ENCODE data around the gene IDE. TPM values are rescaled to one million over a fixed set of nuclear protein-coding genes. Genes with fewer than 3 reads are reported as not detected.
A peak's percentile ranks its signal among the peaks of the same experiment; 100 is the strongest.

IDE gene
- total RNA-seq, 1 donor from 2014 or later: 35.9 TPM

DNA sequence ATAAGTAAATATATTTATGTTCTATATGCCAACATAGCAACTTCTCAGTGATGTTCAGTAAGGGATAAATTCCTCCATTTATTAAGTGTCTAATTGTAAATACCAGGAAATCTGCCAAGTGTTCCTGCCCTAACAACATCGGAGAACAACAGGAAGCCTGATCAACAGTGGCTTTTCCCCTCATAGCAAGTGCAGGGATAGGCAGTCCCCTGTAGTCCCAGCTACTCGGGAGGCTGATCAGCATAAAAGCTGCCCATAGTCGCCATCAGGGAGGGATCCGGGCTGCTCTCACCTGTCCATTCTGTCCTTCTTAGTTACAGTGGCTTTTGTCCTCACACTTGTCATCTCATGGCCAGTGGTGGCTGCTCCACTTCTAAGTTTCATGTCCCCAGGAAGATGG is 141.3 kb downstream of the IDE start:
- H3K9me3 Mint-ChIP-seq: no peaks in the 10 kb centered on the region
- no peaks in the 10 kb centered on the region for H3K36me3 Mint-ChIP-seq
- H3K27ac Mint-ChIP-seq: no peak overlapping the region
- H3K4me3 Mint-ChIP-seq: no peak overlapping the region
- TF ChIP-seq CTCF (conservative IDR thresholded peaks at IDR 0.05): no peak
- H3K27me3 Mint-ChIP-seq: no peaks in the 10 kb centered on the region
- DNase-seq (ENCODE audit: extremely low spot score, unreplicated experiment): no peak
- no peaks in the 10 kb centered on the region for H3K4me1 Mint-ChIP-seq (ENCODE audit: unreplicated experiment)

DNA sequence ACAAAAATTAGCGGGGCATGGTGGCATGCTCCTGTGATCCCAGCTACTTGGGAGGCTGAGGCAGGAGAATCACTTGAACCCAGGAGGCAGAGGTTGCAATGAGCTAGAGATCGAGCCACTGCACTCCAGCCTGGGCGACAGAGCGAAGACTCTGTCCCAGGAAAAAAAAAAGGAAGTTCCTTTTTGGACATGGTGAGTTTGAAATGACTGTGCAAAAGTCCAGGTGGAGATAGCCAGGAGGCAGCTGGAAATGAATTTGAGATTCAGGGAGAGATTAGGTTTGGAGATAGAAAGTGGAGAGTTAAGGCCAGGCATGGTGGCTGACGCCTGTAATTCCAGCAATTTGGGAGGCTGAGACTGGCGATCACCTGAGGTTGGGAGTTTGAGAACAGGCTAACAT is 143.8 kb downstream of the IDE start:
- H3K4me3 Mint-ChIP-seq: no peak overlapping the region
- TF ChIP-seq CTCF (conservative IDR thresholded peaks at IDR 0.05): no peak
- H3K9me3 Mint-ChIP-seq: no peaks in the 10 kb centered on the region
- no peak for DNase-seq (ENCODE audit: extremely low spot score, unreplicated experiment)
- no peaks in the 10 kb centered on the region for H3K36me3 Mint-ChIP-seq
- H3K4me1 Mint-ChIP-seq (ENCODE audit: unreplicated experiment): no peaks in the 10 kb centered on the region
- H3K27me3 Mint-ChIP-seq: no peaks in the 10 kb centered on the region
- no peak overlapping the region for H3K27ac Mint-ChIP-seq

DNA sequence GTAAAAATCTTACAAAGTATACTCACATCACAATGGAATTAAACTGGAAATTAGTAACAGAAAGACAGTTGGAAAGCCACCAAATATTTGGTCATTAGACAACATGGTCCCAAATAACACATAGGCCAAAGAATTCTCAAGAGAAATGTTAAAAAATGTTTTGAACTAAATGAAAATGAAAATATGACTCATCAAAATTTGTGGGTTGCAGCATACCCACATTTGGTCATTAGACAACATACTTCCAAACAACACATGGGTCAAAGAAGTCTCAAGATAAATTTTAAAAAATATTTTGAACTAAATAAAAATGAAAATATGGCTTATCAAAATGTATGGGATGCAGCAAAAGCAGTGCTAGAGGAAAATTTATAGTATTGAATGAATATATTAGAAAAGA is 152.3 kb downstream of the IDE start:
- peaks cover 4% of the 10 kb centered on the region for H3K9me3 Mint-ChIP-seq
- H3K27me3 Mint-ChIP-seq: peaks cover 28% of the 10 kb centered on the region
- no peak overlapping the region for H3K4me3 Mint-ChIP-seq
- H3K36me3 Mint-ChIP-seq: no peaks in the 10 kb centered on the region
- H3K4me1 Mint-ChIP-seq (ENCODE audit: unreplicated experiment): no peaks in the 10 kb centered on the region
- no peak for TF ChIP-seq CTCF (conservative IDR thresholded peaks at IDR 0.05)
- H3K27ac Mint-ChIP-seq: no peak overlapping the region
- no peak for DNase-seq (ENCODE audit: extremely low spot score, unreplicated experiment)

- Mint-ChIP-seq H3K27ac (peak overlapping the region; percentile 41), H3K4me3 (peak overlapping the region; percentile 74), H3K36me3 (no peaks in the 10 kb centered on the region), H3K4me1 (ENCODE audit: unreplicated experiment) (no peaks in the 10 kb centered on the region), H3K9me3 (peaks cover 4% of the 10 kb centered on the region), H3K27me3 (peaks cover 28% of the 10 kb centered on the region)
- no peak for TF ChIP-seq CTCF (conservative IDR thresholded peaks at IDR 0.05)
- no peak for DNase-seq (ENCODE audit: extremely low spot score, unreplicated experiment)
Observed at GRCh38 chr10:92420546-92421275, 153.2 kb downstream of the IDE start.

GRCh38 chr10:92419740-92420545 is 153.9 kb downstream of the IDE start:
- peaks cover 4% of the 10 kb centered on the region for H3K9me3 Mint-ChIP-seq
- no peak for DNase-seq (ENCODE audit: extremely low spot score, unreplicated experiment)
- peak overlapping the region; percentile 74 for H3K4me3 Mint-ChIP-seq
- peaks cover 28% of the 10 kb centered on the region for H3K27me3 Mint-ChIP-seq
- H3K36me3 Mint-ChIP-seq: no peaks in the 10 kb centered on the region
- H3K27ac Mint-ChIP-seq: peak overlapping the region; percentile 41
- no peak for TF ChIP-seq CTCF (conservative IDR thresholded peaks at IDR 0.05)
- H3K4me1 Mint-ChIP-seq (ENCODE audit: unreplicated experiment): no peaks in the 10 kb centered on the region

Data from type B pancreatic cell (in vitro differentiated cells).